SK-N-SH (cell line): ENCODE data around the gene EYA3.

Source experiments
- CHD2 ChIP-seq: fragments of 150-350 bp; IDR thresholded peaks from 2 replicates; pipeline ENCODE4 v1.6.1; 2018; ENCODE audit warnings: low read length; ENCODE audit not compliant: partially characterized antibody
- EP300 ChIP-seq, 2 experiments: IDR thresholded peaks; 2 replicates each; pipeline versions ENCODE4 v1.4.0 to v1.6.1; 2012; ENCODE audit warnings: borderline replicate concordance in 1 of 2, low read depth in 1 of 2, low read length in 1 of 2
- EZH2phosphoT487 ChIP-seq: fragments of 200-600 bp; sonication (generic); IDR thresholded peaks from 2 replicates; pipeline ENCODE4 v1.6.1; 2017; ENCODE audit warnings: low read depth, mixed run types, mild to moderate bottlenecking, antibody characterized with exemption, moderate library complexity, borderline replicate concordance
- FOSL2 ChIP-seq: IDR thresholded peaks from 2 replicates; pipeline ENCODE4 v1.4.0; 2012; ENCODE audit warnings: low read depth, mild to moderate bottlenecking, moderate library complexity, borderline replicate concordance
- FOXM1 ChIP-seq: IDR thresholded peaks from 2 replicates; pipeline ENCODE4 v1.4.0; 2012; ENCODE audit warnings: low read depth, mild to moderate bottlenecking
- JUND ChIP-seq: IDR thresholded peaks from 2 replicates; pipeline ENCODE4 v1.4.0; 2012
- MXI1 ChIP-seq: IDR thresholded peaks from 2 replicates; pipeline ENCODE4 v1.6.1; 2012; ENCODE audit warnings: mild to moderate bottlenecking, low read depth, low read length, improper control_type of control experiment
- PBX3 ChIP-seq: IDR thresholded peaks from 2 replicates; pipeline ENCODE4; 2012
- RAD21 ChIP-seq: IDR thresholded peaks from 2 replicates; pipeline ENCODE4 v1.6.1; 2012; ENCODE audit warnings: mild to moderate bottlenecking, low read length
- SIN3A ChIP-seq: IDR thresholded peaks from 2 replicates; pipeline ENCODE4 v1.6.1; 2012; ENCODE audit warnings: low read depth, mild to moderate bottlenecking, low read length, moderate library complexity, borderline replicate concordance
- TEAD4 ChIP-seq: IDR thresholded peaks from 2 replicates; pipeline ENCODE4 v1.4.0; 2012; ENCODE audit warnings: mild to moderate bottlenecking, borderline replicate concordance; ENCODE audit not compliant: insufficient read depth
- YY1 ChIP-seq: IDR thresholded peaks from 2 replicates; pipeline ENCODE4 v1.4.0; 2012; ENCODE audit warnings: low read depth, mild to moderate bottlenecking
- TF ChIP-seq, protein P1 (sequence below): fragments of 200-600 bp; sonication (generic); IDR thresholded peaks from 2 replicates; pipeline ENCODE4 v1.6.1; 2017; ENCODE audit warnings: antibody characterized with exemption, mild to moderate bottlenecking, moderate library complexity

DNA sequence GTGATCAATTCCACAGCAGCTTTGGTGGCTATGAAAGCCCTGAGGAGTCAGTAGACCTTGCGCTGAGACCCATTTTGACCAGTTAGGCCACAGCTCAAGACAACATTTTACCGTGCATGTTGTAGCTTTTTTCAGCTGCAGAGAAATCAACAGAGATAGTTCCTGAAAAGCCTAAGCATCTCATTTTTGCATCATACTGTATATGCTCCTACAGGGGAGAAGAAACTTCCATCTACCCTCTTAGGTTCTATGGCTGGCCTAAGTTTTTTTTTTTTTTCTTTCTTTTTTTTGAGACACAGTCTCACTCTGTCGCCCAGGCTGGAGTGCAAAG, 24.8 kb upstream of the EYA3 start:
- TF ChIP-seq YY1 (no peak), SIN3A (no peak), MXI1 (no peak), EZH2phosphoT487 (no peak), TEAD4 (no peak), FOXM1 (no peak), JUND (no peak), CHD2 (no peak), EP300 (IDR thresholded peaks at IDR 0.05; ENCODE audit: borderline replicate concordance in 1 of 2, low read depth in 1 of 2, low read length in 1 of 2) (no peak), RAD21 (no peak), PBX3 (no peak), FOSL2 (no peak)
- TF ChIP-seq, protein P1, sequence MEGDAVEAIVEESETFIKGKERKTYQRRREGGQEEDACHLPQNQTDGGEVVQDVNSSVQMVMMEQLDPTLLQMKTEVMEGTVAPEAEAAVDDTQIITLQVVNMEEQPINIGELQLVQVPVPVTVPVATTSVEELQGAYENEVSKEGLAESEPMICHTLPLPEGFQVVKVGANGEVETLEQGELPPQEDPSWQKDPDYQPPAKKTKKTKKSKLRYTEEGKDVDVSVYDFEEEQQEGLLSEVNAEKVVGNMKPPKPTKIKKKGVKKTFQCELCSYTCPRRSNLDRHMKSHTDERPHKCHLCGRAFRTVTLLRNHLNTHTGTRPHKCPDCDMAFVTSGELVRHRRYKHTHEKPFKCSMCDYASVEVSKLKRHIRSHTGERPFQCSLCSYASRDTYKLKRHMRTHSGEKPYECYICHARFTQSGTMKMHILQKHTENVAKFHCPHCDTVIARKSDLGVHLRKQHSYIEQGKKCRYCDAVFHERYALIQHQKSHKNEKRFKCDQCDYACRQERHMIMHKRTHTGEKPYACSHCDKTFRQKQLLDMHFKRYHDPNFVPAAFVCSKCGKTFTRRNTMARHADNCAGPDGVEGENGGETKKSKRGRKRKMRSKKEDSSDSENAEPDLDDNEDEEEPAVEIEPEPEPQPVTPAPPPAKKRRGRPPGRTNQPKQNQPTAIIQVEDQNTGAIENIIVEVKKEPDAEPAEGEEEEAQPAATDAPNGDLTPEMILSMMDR: no peak; the same call in 1 of the 2 replicates
